NCI-H2029 treated with DMSO at 0.1 percent for 48 hours (cell line): ENCODE measurements around the gene THSD4.

Source experiments
- DNase-seq: peaks from one replicate; lab custom pipeline; 2025; lab: John Stamatoyannopoulos, UW

THSD4 gene

DNA sequence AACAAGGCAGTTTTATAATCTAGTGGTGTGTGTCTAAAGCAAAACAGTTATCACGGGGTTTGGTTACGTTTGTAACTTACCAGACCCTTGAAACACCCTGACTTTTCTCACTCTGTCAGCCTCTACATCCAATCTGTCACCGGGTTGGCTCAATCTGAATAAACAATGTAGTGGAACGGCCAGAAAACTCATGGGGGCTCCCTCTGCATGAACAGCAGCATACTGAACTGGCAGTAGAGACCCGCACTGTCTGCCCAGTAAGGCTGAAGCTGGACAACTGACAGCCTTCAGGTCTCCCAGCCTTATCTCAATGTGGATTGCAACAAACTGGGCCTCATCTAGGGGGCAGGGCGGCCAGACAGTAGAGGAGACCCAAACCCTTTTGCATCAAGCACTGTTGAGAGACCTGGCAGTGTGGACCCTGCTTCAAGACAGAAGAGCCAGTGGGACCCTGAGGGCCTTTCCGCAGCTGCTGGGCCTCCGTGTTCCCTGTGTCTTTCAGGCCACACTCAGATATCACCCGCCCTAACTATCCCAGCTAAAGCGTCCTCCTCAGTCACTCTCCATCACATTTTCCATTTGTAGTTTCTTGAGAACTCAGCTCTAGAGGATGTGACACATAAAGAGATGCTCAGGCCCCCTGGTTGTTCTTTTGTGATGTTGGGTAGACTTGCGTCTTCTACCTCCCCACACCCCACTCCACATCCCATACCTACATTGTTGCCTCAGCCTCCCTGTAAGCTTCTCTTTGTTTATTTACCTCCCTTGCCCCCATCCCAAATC lies 513.9 kb downstream of the THSD4 start:
- DNase-seq: no peak

DNA sequence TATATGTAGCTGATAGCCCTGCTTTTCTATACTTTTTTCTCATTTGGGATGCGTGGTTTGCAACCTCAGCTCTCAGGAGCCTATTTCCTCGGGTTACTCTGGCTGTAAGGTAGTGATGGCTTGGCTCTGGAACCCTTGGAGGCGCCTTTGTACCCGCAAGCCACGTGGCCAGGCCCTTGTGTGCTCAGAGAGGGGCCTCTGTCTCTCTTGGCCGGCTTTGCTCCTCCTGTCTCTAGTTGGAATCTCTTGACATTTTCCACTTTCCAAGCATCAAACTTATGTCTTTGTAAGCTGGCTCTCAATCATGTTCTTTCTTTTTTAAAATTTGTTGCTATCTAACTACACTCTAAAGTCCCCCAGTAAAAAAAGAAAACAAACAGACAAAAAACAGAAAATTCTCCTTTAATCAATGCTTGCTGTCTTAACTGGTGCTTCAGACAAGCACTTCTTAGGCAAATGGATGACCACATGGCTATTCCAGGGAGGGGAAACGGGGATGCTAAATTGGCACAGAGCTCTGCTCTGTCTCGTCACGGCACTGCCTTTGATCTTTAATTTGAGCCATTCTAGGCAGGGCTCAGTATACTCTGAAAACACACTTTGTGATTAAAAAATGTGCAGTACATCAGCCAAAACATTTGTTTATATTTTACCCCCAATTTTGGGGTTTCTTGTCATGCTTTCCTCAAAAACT lies 514.7 kb downstream of the THSD4 start:
- DNase-seq: no peak

DNA sequence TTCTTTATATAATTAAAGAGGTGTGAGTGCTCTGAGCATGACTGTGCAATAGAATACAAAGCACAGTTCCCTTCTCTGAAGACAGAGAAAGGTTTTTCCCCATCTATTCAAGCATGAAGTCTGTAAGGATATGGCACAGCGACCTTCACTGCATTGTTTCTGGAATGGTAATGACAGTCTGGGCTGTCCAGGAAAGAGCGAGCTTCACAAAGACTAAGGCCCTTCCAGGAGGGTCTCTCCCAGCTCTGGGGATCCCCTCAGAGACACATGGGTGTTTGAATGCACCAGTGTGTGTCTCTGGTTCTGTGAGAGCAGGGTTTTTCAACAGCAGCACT lies 515.2 kb downstream of the THSD4 start:
- no peak for DNase-seq

DNA sequence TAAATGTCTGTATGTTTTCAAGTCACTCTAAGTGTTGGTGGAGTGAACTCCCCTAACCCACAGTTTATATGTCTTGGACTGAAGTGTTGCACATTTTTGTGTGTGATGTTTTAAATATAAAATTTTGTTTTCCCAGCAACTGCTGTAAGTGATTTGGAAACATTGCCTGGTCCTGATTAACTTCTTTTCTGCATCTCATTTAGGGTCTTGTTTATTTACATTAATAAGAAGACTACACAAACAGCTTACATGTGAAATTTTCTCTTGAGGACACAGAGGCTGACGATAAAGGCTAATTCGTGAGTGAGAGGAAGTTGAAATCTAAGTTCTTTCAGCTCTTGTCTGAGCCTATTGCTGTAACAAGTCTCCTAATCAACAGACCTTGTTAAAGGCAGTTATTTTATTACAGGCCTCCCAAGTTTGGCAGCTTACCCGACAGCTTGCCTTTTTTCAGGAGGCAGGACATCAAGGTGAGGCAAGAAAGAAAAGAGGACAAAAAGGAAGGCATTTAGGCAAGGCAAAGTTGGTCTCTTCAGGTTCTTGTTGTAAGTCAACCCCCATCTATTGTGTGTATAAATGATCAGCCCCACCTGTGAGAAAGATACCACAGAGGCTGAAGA lies 517.4 kb downstream of the THSD4 start:
- DNase-seq: no peak

DNA sequence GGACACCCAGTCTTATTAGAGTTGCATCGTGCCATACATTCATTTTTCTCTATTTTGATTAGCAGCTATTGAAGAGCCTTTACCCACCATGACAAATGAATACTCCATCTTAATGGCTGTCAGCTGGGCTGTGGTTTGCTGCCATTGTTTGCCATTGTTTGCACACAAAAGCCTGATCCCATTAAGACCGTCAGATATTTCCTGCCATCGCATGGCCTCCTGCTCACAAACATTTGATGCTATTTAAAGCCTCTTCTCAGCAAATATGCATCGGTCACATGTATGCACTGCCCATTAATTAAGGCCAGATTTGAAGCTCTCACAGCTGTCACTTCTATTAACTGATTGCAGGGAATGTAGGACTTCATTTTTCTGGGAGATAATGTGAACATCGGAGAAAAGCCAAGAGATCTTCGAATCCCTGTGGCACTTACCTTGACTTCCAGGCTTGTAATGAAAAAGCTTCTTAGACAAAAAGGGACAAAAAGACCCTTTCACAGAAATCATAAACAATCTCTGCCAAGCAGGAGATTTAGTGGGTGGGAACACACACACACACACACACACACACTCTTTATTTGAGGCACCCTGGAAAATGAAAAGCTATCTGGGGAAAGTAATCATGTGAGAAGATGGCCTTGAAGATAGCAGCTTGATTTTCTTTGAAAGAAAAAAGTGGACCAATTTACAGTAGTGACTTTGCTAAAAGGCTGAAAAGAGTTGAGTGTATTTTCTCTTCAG lies 519.7 kb downstream of the THSD4 start:
- peak; percentile 31 for DNase-seq

DNA sequence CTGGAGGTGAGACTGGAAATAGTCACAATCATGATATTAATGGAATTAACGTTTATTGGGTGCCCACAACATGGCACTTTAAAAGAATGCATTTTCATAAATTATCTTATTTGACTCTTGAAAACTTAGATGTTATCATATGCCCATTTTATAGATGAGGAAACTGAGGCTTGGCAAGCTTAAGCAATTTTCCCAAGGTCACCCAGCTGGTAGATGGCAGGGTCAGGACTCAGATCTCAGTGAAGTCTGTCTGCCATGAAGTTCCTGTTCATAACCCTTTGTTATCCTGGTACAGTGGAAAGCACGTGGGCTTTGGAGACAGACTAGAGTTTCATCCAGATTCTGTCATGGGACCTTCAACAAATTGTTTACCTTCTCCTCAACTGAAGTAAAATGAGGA lies 520.5 kb downstream of the THSD4 start:
- no peak for DNase-seq

DNA sequence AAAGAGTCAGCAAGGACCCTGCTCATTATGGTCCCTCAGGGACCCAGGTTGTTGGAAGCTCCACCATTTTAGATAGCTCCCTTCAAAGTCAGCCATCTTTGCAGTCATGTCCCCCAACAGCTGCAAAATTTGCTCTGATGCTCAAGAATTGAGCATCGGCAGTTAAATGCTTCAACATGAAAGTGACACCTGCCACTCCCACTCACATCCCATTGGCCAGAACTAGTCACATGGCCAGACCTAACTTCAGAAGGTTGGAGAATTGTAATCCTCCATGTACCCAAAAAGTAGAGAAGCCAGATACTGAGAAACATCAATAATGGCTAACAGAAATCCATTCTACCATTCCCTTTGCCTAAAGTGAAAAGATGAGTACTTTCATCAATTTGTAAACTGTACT lies 523.6 kb downstream of the THSD4 start:
- DNase-seq: no peak

DNA sequence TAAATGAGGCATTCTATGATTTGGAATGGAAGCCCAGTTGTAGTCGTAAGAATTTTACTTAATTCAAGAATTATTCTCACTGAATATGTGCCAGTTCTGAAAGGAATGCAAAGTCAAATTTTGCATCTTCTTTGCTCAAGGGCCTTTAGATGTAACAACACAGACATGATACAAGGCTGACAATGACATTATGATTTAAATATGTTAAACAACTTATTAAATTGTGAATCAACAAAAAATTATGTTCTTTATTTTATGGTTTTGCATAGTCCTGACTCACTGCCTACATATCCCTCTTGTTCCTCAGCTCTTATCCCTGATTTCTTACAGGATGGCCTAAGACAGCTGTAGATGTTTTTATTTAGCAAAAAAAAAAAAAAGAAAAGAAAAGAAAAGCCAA lies 524.2 kb downstream of the THSD4 start:
- DNase-seq: no peak

DNA sequence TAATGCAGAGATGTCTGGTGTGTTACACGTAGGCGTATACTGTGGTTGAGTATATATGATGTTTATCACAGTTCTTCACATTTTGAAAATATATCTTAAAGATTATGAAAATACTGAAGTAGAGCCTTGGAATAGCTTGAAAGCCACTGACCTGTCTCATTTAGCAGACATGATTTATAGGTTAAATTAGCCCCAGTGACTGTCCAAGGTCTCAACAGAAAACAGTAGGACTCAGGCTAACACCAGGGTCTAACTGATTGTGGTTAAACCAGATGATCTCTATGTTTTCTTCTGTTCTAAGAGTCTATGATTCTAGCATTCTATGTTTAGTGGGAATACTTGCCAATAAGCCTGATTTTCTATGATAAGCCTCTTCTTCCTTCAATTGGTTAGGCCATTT lies 528.6 kb downstream of the THSD4 start:
- no peak for DNase-seq

DNA sequence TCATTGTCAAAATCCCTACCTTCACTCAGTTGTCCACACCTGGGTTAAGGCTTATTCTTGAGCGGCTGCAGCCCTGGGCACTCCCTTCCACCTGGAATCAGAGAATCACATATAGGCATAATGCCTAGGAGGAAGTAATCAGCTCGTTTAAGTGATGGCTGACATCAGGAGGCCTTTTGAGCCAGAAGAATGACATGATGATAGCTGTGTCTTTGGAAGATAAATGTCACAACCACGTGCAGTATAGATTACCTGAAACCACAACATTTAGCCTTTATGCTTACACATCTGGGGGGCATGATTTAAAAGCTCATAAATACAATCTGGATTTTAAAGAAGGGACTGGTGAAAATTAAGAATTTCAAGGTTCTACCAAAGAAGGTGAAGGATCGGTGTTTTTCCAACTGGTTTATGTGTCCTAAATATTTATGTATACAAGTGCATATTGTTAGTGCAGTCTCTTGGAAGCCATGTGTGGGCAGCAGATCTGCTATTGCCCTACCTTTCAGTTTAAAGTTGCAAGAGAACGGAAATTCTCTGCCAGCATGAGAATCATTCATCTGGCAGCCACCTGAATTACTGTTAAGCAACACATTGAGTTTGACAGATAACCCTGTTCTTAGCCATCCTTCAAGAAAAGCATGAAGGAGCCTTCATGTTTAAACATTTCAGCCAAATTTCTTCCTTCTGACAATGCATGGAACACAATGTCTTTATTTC lies 531.7 kb downstream of the THSD4 start:
- no peak for DNase-seq

DNA sequence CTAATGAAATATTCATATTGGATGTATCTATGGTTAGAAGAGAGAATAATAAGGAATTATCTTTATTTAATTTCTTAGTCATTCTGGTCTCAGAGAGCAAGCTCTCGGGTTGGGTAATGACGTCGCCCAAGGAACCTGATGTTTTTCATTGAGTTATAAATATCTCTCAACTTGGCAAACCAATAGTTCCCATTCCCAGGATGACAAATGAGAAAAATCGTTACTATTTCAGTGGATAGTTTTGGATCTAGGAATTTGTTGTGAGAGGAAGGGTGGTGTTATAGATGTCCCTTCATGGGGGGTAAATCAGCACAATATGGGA lies 532.2 kb downstream of the THSD4 start:
- no peak for DNase-seq

DNA sequence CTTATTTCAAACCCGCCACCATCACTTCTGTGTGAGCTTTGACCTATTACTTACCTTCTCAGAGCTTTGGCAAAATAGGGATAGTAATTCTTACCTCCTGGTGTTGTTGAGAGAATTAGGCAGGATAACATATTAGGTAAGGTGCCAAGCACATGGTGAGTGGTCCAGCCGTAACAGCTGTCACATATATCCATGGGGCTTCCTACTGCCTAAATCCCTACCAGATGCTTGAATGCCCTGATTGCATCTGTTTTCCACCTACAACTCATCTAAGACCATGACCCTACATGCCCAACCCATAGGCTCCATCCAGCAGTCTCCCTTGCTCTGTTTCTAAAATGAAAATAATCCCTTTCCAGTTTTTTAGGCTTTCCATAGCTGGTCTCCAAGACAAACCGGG lies 532.8 kb downstream of the THSD4 start:
- DNase-seq: no peak

DNA sequence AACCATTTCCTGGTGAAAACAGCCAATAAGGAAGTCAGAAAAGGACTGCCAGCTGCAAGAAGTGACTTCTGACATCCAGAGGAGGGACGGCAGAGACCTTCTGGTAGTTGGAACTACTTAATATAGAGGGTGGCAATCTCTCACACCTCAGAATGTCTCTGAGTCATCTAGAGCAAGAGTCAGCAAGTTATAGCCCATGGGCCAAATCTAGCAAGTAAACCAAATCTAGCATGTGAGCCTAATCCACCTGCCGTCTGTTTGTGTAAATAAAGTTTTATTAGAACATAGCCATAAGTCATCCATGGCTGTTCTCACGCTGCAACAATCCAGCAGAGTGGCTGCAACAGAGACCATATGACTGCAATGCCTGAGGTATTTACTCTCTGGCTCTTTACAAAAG lies 534.6 kb downstream of the THSD4 start:
- DNase-seq: no peak

DNA sequence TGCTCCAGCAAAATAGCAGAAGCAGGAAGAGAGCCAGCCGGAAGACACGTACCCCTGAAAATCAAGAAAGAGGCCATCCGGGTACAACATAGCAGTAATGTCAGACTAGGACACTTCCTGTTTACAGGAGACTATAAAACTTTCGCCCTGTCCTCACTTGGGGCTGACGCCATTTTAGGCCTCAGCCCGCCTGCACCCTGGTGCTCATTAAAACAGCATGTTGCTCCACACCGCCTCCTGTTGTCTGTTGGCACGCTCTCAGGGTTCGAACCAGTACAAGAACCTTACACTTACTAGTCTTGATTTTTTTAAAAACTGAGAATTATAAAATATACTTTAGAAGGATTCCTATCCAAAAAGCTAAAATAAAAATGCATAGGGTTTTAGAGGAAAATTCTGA lies 535.3 kb downstream of the THSD4 start:
- no peak for DNase-seq

DNA sequence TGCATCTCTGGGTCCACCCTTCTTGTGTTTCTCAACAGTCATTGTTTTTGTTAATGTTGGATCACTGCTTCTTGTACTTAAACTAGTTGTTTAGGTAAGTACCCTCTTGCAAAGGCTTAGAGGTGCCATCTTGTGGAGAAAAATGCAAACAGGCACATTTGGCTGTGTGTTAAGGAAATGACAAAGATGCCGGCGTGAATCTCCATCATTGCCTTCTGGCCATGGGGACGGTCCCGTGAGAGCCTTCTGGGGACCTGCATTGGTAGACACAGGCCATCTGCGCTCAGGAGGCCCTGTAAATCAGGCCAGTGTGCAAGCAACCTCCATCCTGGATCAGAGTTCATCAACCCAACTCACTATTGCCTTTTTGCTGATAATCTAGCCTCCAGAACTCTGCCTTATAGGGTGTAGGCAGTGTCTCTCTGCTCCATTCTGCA lies 536.5 kb downstream of the THSD4 start:
- no peak for DNase-seq

DNA sequence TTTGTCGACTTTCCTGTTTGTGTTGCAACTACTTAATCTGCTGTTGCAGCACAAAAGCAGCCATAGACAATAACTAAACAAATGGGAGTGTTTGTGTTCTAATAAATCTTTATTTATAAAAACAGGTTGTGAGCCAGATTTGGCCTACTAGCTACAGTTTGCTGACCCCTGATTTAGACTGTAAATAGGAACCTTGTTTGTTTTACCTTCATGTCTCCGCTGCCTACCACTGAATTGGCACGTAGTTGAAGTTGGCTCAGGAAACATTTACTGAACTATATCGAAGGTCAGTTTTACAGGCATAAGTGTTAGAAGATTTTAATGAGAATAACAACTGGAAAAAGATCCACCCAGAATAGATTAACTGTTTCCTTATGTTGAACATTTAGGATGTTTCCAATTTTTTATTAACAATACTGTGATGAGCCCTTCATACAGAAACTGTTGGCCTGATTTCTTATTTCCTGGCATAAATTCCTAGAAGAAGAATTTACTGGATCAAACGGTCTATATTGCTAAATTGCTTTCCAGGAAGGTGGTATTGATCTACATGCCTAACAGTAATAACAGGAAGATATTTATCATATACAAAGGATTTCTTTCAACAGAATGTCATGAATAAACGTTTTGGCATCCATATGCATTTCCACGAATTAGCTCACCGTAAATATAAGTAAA lies 538.9 kb downstream of the THSD4 start:
- no peak for DNase-seq

DNA sequence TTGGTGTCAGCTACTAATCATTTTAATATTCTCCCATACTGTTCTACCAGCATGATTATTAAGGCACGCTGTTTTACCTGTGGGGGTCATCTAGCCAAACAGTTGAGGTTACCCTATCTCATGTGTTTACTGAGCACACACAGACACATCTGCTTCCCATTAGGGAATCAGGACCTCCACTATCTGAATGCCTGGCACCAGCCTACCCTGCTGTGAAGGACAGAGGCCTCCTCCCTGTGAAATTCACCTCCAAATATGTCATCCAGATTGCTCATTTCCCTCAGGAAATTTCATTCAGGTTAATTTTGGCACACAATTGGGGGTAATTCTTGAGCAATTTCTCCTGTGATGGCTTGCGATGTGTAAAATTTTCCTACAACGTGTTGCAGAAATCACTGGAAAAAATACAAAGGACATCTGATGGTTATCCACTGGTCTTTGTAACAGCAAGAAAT lies 539.5 kb downstream of the THSD4 start:
- DNase-seq: no peak

DNA sequence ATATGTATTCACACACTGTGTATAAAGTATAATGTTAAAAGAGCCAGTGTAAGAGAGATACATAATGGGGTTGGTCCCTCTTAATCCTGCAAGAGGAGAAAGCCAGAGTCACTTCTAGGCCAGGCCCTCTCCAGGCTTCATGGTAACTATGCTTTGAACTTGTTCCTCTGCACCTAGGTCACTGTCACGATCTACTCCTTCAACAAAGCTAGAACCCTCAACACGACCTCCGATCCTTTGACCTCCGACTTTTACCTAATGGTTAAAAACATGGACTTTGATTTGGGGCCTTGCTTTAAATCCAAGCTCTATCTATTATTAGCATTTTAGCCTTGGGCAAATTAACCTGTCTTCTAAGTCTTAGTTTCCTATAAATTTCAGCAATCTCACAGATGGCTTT lies 541.2 kb downstream of the THSD4 start:
- DNase-seq: no peak

DNA sequence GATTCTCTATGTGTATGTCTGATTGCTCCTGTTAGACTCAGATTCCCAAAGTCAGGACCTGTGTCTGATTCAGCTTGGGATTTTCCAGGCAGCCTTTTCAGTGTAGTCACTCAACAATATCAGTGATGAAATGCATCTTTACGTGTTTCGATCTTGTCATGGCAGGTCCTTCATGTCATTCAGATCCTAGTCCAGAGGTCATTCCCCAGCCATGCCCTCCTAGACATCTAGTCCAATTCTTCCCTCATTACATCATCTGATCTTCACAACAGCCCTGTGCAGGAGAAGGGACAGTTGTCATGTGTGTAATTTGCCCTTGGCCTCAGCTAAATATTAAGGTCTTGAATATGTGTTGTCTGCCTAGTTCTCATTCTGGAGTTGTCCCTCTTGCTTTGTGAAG lies 541.9 kb downstream of the THSD4 start:
- no peak for DNase-seq

DNA sequence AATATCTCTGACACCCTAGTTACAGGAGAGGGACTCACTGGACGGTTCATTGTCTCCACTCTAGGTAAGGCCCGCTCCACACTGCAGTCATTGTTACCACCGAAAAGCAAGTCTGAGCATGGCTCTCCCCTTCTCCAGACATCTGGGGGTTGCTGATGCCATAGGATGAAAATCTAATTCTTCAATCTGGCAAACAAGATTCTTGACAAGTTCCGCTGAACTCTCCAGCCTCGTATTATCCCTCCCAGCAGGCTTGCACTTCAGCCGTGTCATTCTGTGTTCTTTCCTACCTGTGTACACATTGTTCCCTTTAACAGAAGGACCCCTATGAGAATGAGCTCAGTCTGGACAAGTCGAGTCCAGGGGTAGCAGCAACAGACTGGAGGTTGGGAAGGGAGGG lies 542.8 kb downstream of the THSD4 start:
- no peak for DNase-seq
